WTC11 (cell line): Measurements from ENCODE around the gene PLXND1. TPM values are rescaled to one million over a fixed set of nuclear protein-coding genes. Genes with fewer than 3 reads are reported as not detected.

Source experiments
- ATAC-seq: fragments of 200-7000 bp; cut with Tn5 transposase; 2 replicates; pipeline ENCODE4 v1.10.0; 2021; ENCODE audit warnings: mild to moderate bottlenecking, moderate library complexity
- CTCF ChIA-PET: fragments of 300-600 bp; sonication (Branson Sonifier 250); formaldehyde crosslinking; loops from one replicate; lab custom pipeline; 2021; ENCODE audit warnings: antibody characterized with exemption; lab: Charles Lee
- POLR2A ChIA-PET: fragments of 350-600 bp; sonication (Branson Sonifier 250); formaldehyde crosslinking; loops from one replicate; lab custom pipeline; 2021; ENCODE audit warnings: antibody characterized with exemption; lab: Charles Lee
- DNase-seq: peaks from one replicate; pipeline ENCODE4 v3.0.0; 2021; ENCODE audit warnings: low spot score
- H3K27ac Mint-ChIP-seq: 2 replicates; pipeline ENCODE4 v1.8.0; 2021; ENCODE audit warnings: mixed read lengths
- H3K27me3 Mint-ChIP-seq: 2 replicates; pipeline ENCODE4 v1.8.0; 2021; ENCODE audit warnings: low read depth, mild to moderate bottlenecking, moderate library complexity, mixed read lengths
- H3K36me3 Mint-ChIP-seq: 2 replicates; pipeline ENCODE4 v1.8.0; 2021; ENCODE audit warnings: mixed read lengths
- H3K4me1 Mint-ChIP-seq: 2 replicates; pipeline ENCODE4 v1.8.0; 2022; ENCODE audit warnings: mixed read lengths
- H3K4me3 Mint-ChIP-seq: 2 replicates; pipeline ENCODE4 v1.8.0; 2021; ENCODE audit warnings: mild to moderate bottlenecking, moderate library complexity, mixed read lengths
- H3K9me3 Mint-ChIP-seq: 2 replicates; pipeline ENCODE4 v1.8.0; 2021; ENCODE audit warnings: mixed read lengths
- ATF6 ChIP-seq: sonication (generic); formaldehyde crosslinking; IDR thresholded peaks from 2 replicates; pipeline ENCODE4 v1.8.1; 2023; ENCODE audit warnings: mild to moderate bottlenecking, missing genetic modification reagents
- E2F5 ChIP-seq: sonication (generic); formaldehyde crosslinking; IDR thresholded peaks from 2 replicates; pipeline ENCODE4 v1.8.1; 2022; ENCODE audit warnings: mild to moderate bottlenecking, moderate library complexity, missing genetic modification reagents
- FOXP1 ChIP-seq: sonication (generic); formaldehyde crosslinking; IDR thresholded peaks from 2 replicates; pipeline ENCODE4 v1.8.0; 2022; ENCODE audit warnings: missing genetic modification reagents, mild to moderate bottlenecking, moderate library complexity, borderline replicate concordance
- FOXP4 ChIP-seq: sonication (generic); formaldehyde crosslinking; IDR thresholded peaks from 2 replicates; pipeline ENCODE4 v1.8.0; 2022; ENCODE audit warnings: mild to moderate bottlenecking, missing genetic modification reagents
- IRF2 ChIP-seq: sonication (generic); formaldehyde crosslinking; IDR thresholded peaks from 2 replicates; pipeline ENCODE4 v1.8.0; 2022; ENCODE audit warnings: low read depth, missing genetic modification reagents, borderline replicate concordance
- OVOL2 ChIP-seq: fragments of 250-450 bp; sonication (Bioruptor Pico); IDR thresholded peaks from 2 replicates; pipeline ENCODE4 v1.9.0; 2021; ENCODE audit warnings: mild to moderate bottlenecking, borderline replicate concordance
- RELA ChIP-seq: sonication (generic); formaldehyde crosslinking; IDR thresholded peaks from 2 replicates; pipeline ENCODE4 v1.8.1; 2022; ENCODE audit warnings: missing genetic modification reagents, mild to moderate bottlenecking, borderline replicate concordance
- USF2 ChIP-seq: sonication (generic); formaldehyde crosslinking; IDR thresholded peaks from 2 replicates; pipeline ENCODE4 v1.8.1; 2023; ENCODE audit warnings: mild to moderate bottlenecking, missing genetic modification reagents, moderate library complexity
- ZBTB43 ChIP-seq: sonication (generic); formaldehyde crosslinking; IDR thresholded peaks from 2 replicates; pipeline ENCODE4 v1.8.1; 2023; ENCODE audit warnings: mild to moderate bottlenecking, missing genetic modification reagents
- ZNF219 ChIP-seq: sonication (generic); formaldehyde crosslinking; IDR thresholded peaks from 2 replicates; pipeline ENCODE4 v1.8.0; 2023; ENCODE audit warnings: missing genetic modification reagents, mild to moderate bottlenecking, borderline replicate concordance
- ZNF425 ChIP-seq: fragments of 250-450 bp; sonication (Bioruptor Pico); conservative IDR thresholded peaks from 2 replicates; pipeline ENCODE4 v1.9.0; 2021; ENCODE audit warnings: mild to moderate bottlenecking
- ZNF671 ChIP-seq: fragments of 250-450 bp; sonication (Bioruptor Pico); IDR thresholded peaks from 2 replicates; pipeline ENCODE4 v1.8.0; 2021; ENCODE audit warnings: mild to moderate bottlenecking
- ZSCAN18 ChIP-seq: fragments of 250-450 bp; sonication (Bioruptor Pico); IDR thresholded peaks from 2 replicates; pipeline ENCODE4 v2.1.2; 2022; ENCODE audit warnings: mild to moderate bottlenecking, moderate library complexity
- total RNA-seq: library from RNA; stranded (reverse); gene quantifications from 3 replicates; pipeline ENCODE4 v1.2.3, GENCODE V29; 2021
- TF ChIP-seq, protein P1 (sequence below): sonication (generic); formaldehyde crosslinking; IDR thresholded peaks from 2 replicates; pipeline ENCODE4 v1.8.1; 2022; ENCODE audit warnings: mild to moderate bottlenecking, missing genetic modification reagents, moderate library complexity, borderline replicate concordance

PLXND1 gene
- total RNA-seq, 1 experiment from 2014 or later: 56.7 TPM

DNA sequence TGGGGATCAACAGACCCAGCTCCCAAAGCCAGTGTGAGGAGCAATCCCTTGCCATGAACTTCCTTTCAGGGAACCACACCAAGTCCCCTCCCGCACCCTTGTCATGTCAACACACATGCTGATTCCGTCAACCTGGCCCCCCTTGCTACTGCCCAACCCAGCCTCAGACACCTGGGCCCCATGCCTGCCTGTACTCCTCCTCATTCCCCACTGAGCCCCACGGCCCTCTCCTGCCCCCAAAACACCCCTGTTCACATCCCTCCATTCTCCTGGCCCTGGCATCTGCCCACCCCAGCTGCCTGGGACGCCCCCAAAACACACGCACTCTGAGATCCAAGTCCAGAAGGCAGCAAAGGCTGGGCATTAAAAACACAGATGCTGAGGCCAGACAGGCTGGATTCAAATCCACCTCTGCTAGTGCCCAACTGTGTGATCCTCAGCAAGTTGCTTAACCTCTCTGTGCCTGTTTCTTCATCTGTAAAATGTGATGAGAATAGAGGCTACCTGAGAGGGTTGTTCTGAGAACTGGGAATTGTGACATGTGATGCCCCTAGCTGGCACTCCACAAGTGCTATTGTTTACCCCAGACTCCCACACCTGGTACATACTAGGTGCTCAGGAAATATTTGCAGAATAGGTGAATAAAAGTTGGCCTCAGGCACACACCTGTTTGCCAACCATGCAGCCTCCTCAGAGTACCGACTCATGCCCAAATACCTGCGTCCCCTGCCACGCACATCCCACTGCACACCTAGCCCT lies 2.3 kb downstream of the PLXND1 start (continued):
- TF ChIP-seq, protein P1, sequence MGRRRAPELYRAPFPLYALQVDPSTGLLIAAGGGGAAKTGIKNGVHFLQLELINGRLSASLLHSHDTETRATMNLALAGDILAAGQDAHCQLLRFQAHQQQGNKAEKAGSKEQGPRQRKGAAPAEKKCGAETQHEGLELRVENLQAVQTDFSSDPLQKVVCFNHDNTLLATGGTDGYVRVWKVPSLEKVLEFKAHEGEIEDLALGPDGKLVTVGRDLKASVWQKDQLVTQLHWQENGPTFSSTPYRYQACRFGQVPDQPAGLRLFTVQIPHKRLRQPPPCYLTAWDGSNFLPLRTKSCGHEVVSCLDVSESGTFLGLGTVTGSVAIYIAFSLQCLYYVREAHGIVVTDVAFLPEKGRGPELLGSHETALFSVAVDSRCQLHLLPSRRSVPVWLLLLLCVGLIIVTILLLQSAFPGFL: no peak
- no peak for TF ChIP-seq E2F5

DNA sequence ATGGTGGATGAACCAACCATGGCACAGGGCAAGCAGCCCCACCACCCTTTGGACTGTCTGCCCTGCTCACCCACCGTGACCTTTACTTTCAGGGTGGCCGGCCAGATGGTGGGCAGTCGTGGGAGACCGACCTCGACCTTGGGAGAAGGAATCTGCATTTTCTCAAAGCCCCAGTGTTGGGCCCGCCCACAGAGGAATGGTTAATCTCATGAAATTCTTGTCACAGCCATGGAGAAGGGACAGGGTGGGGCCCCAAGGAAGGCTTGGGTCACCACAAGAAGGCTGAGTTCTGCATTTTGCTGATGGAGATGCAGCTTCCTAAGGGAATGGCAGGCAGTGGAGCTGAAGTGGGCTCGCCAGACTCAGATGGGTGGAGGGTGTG lies 2.9 kb downstream of the PLXND1 start:
- no peak for ATAC-seq

More for the DNA sequence above, 2.9 kb downstream of the PLXND1 start:
- no peak for TF ChIP-seq ZNF425 (CRISPR knock-in tag)
- TF ChIP-seq ZNF219 (CRISPR knock-in tag): no peak
- no peak for TF ChIP-seq IRF2 (CRISPR knock-in tag)
- TF ChIP-seq ZBTB43 (CRISPR knock-in tag): no peak
- no peak for TF ChIP-seq ZNF671
- no peak for TF ChIP-seq FOXP4 (CRISPR knock-in tag)
- no peak for TF ChIP-seq RELA (CRISPR knock-in tag)
- TF ChIP-seq USF2 (CRISPR knock-in tag): no peak
- no peak for TF ChIP-seq OVOL2 (CRISPR knock-in tag)
- no peak for TF ChIP-seq ATF6 (CRISPR knock-in tag)
- TF ChIP-seq ZSCAN18 (CRISPR knock-in tag): no peak
- no peak for TF ChIP-seq FOXP1 (CRISPR knock-in tag)
- TF ChIP-seq, all 79 proteins: peak for 0
- Mint-ChIP-seq H3K4me1 (peaks cover 71% of the 10 kb centered on the region), H3K36me3 (no peaks in the 10 kb centered on the region), H3K9me3 (no peaks in the 10 kb centered on the region), H3K27me3 (peaks cover 39% of the 10 kb centered on the region), H3K27ac (peak overlapping the region; percentile 57; the same call in 1 of the 2 replicates), H3K4me3 (peak overlapping the region; percentile 12; the same call in 1 of the 2 replicates)
- no peak for DNase-seq
- ChIA-PET CTCF (interaction anchor here (1.0 to 4.3 kb wide), 4 partner anchors 9 to 113 kb away, joined by 3 to 40 read pairs (median 3); no protein-coding TSS in a partner anchor), POLR2A (no interaction called here)
